Uterus (tissue), 2 donors: ENCODE results near the gene COL13A1.

Experiments used
- CTCF ChIP-seq, 4 experiments: fragments of 200-600 bp in 2 of 4; fragments of 450-650 bp in 2 of 4; sonication (generic) in 2 of 4; IDR thresholded peaks; one replicate each; pipeline ENCODE4 v1.5.1; 2016 to 2019; ENCODE audit warnings: antibody characterized with exemption in 4 of 4, mild to moderate bottlenecking in 2 of 4, moderate library complexity in 1 of 4
- POLR2A ChIP-seq, 2 donors: fragments of 450-650 bp; IDR thresholded peaks; one replicate each; pipeline ENCODE4 v1.6.1; 2016; ENCODE audit warnings: antibody characterized with exemption in 2 of 2, mild to moderate bottlenecking in 1 of 2, moderate library complexity in 1 of 2

GRCh38 chr10:69854511-69855345, 53.0 kb downstream of the COL13A1 start:
- TF ChIP-seq CTCF (IDR thresholded peaks at IDR 0.05) = no peak
- no peak for TF ChIP-seq POLR2A (IDR thresholded peaks at IDR 0.05)
